T-helper 9 cell (primary cell): ENCODE measurements around the gene GOLGA8A.
"Not testable (repeated sequence)": the region's sequence is repeated elsewhere in the genome, so short reads cannot be mapped to it uniquely, and the experiment has no call there.

Experiments
- DNase-seq: peaks from one replicate; pipeline ENCODE4 v3.0.0-alpha.2; 2020

The GOLGA8A gene

DNA sequence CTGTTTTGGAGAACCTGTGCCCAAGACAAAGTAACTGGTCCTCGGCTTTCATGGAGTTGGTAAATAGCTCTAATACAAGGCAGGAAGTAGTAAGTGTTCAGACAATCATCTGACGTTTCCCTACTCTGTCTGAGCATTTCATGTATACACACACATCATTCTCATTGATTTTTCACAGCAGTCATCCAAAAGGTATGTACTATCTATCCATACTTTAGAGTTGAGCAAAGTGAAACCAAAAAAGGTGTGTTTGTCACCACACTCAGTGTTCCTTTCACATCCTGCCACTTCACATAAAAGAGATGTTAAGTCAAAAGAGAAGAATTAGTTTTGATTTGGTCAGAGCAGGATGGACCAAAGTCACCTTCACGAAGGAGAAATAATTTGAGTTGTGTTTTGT is 33.7 kb downstream of the GOLGA8A start:
- DNase-seq, result not testable (repeated sequence)

DNA sequence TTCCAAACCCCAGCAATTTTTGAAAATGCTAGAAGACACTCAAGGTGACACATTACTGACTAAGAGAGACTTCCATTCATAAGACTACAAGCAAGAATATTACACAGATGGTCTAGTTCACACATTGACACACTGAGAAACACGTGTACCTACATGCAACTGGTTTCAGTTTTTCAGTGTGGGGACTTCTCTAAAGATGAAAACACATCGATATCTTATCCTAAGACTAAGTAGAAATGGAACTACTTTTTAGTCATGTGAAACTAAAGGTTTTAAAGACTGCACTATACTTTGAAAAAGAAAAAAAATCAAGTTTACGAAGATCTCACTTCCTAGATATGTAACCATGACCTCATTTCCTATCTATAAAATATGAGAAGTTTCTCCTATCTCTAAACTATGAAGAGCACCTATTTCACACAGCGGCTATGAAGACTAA is 34.4 kb downstream of the GOLGA8A start:
- DNase-seq, result not testable (repeated sequence)

- not testable (repeated sequence) for DNase-seq
Measured at GRCh38 chr15:34397637-34398259, 39.9 kb downstream of the GOLGA8A start.

GRCh38 chr15:34392981-34393380 is 44.6 kb downstream of the GOLGA8A start:
- not testable (repeated sequence) for DNase-seq

GRCh38 chr15:34389594-34390086 is 48.0 kb downstream of the GOLGA8A start:
- not testable (repeated sequence) for DNase-seq
